SU-DHL-6 (cell line): ENCODE measurements around the gene EIF2AK2.

ENCODE experiments used
- CTCF ChIP-seq: fragments of 200-600 bp; sonication (generic); IDR thresholded peaks from one replicate; pipeline ENCODE4 v1.5.1; 2017; ENCODE audit warnings: antibody characterized with exemption, mild to moderate bottlenecking, low read length, moderate library complexity; ENCODE audit not compliant: insufficient read depth, poor library complexity, severe bottlenecking
- EZH2phosphoT487 ChIP-seq: fragments of 200-600 bp; sonication (generic), shearing (Covaris generic); conservative IDR thresholded peaks from 2 replicates; pipeline ENCODE4 v1.6.1; 2018; ENCODE audit warnings: mild to moderate bottlenecking, antibody characterized with exemption, low read length, moderate library complexity, mixed read lengths

- TF ChIP-seq CTCF (no peak), EZH2phosphoT487 (no peak)
Observed at GRCh38 chr2:37198681-37199065, 41.9 kb upstream of the EIF2AK2 start.
